HCT116 (cell line): Measurements from ENCODE around the gene TMEM184A. TPM values are rescaled to one million over a fixed set of nuclear protein-coding genes. Genes with fewer than 3 reads are reported as not detected.
A peak's percentile ranks its signal among the peaks of the same experiment; 100 is the strongest.

Experiments
- ATAC-seq: fragments of 200-7000 bp; cut with Tn5 transposase; 2 replicates; pipeline ENCODE4 v1.9.1; 2020; ENCODE audit warnings: mild to moderate bottlenecking, moderate library complexity
- BruUV-seq: library from RNA; stranded (reverse); fragments of 400-500 nt; replicated peaks from 2 replicates; lab custom pipeline; 2021; lab: Mats Ljungman, UMichigan
- CTCF ChIA-PET: fragments of 300-600 bp; sonication (Branson Sonifier 250); formaldehyde crosslinking; loops from one replicate; lab custom pipeline; 2021; ENCODE audit warnings: antibody characterized with exemption; lab: Charles Lee
- POLR2A ChIA-PET: fragments of 300-600, 350-600 bp; sonication (Branson Sonifier 250); formaldehyde crosslinking; loops from one replicate; lab custom pipeline; 2021; ENCODE audit warnings: antibody characterized with exemption; lab: Charles Lee
- RAD21 ChIA-PET, 2 experiments: fragments of 300-600 bp; sonication (Branson Sonifier 250); formaldehyde crosslinking; loops; one replicate each; lab custom pipeline; 2023; ENCODE audit warnings: low total read pairs in 2 of 2; ENCODE audit not compliant: uncharacterized antibody in 2 of 2, unreplicated experiment in 2 of 2, low non-redundant PET in 1 of 2; lab: Charles Lee
- DNase-seq: peaks from one replicate; pipeline ENCODE4 v3.0.0-alpha.2; 2010; ENCODE audit warnings: low read depth, low spot score
- H2AFZ ChIP-seq: fragments of 200-600 bp; shearing (Covaris generic), sonication (generic); 2 replicates; pipeline ENCODE4 v1.6.1; 2017; ENCODE audit warnings: low read depth, mixed run types, mixed read lengths, antibody characterized with exemption, low read length; ENCODE audit not compliant: poor library complexity, severe bottlenecking
- H3K27ac ChIP-seq: 2 replicates; pipeline ENCODE4 v1.5.1; 2012; ENCODE audit warnings: low read depth, low read length
- H3K27me3 ChIP-seq: fragments of 200-600 bp; sonication (generic); 2 replicates; pipeline ENCODE4 v1.6.1; 2016; ENCODE audit warnings: mixed run types, low read length, mixed read lengths; ENCODE audit not compliant: insufficient read depth
- H3K36me3 ChIP-seq, 2 experiments: fragments of 200-500 bp in 1 of 2; fragments of 200-600 bp in 1 of 2; sonication (Bioruptor generic) in 1 of 2; sonication (generic) in 1 of 2; 2 replicates each; pipeline versions ENCODE4 v1.5.1 to v1.6.1; 2014 to 2016; ENCODE audit warnings: low read length in 2 of 2, inconsistent platforms in 1 of 2, mixed read lengths in 1 of 2, mixed run types in 1 of 2; ENCODE audit not compliant: insufficient read depth in 2 of 2, control insufficient read depth in 1 of 2
- H3K4me1 ChIP-seq, 2 experiments: fragments of 200-600 bp in 1 of 2; sonication (generic) in 1 of 2; 2 replicates each; pipeline versions ENCODE4 v1.5.1 to v1.6.1; 2012 to 2017; ENCODE audit warnings: low read length in 2 of 2, inconsistent platforms in 1 of 2, mild to moderate bottlenecking in 1 of 2, mixed read lengths in 1 of 2, mixed run types in 1 of 2, moderate library complexity in 1 of 2; ENCODE audit not compliant: insufficient read depth in 2 of 2, control insufficient read depth in 1 of 2
- H3K4me2 ChIP-seq: fragments of 200-600 bp; sonication (generic); 2 replicates; pipeline ENCODE4 v1.6.1; 2017; ENCODE audit warnings: mixed run types, low read length, mixed read lengths
- H3K4me3 ChIP-seq, 2 experiments: fragments of 200-600 bp in 1 of 2; sonication (generic) in 1 of 2; replicated peaks in 1 of 2; 2 replicates each; pipeline ENCODE4 v1.5.1; 2011 to 2016; ENCODE audit warnings: low read length in 2 of 2, control low read depth in 1 of 2, low read depth in 1 of 2, mild to moderate bottlenecking in 1 of 2, mixed read lengths in 1 of 2, mixed run types in 1 of 2
- H3K79me2 ChIP-seq: fragments of 200-600 bp; sonication (generic); 2 replicates; pipeline ENCODE4 v1.6.1; 2017; ENCODE audit warnings: mild to moderate bottlenecking, mixed run types, low read length, moderate library complexity, mixed read lengths; ENCODE audit not compliant: insufficient read depth
- H3K9ac ChIP-seq: fragments of 200-600 bp; sonication (generic); 2 replicates; pipeline ENCODE4 v1.6.1; 2016; ENCODE audit warnings: low read length, mixed read lengths
- H3K9me2 ChIP-seq: fragments of 200-600 bp; sonication (generic), shearing (Covaris generic); 2 replicates; pipeline ENCODE4 v1.6.1; 2017; ENCODE audit warnings: mixed run types, mild to moderate bottlenecking, moderate library complexity; ENCODE audit not compliant: insufficient read depth
- H3K9me3 ChIP-seq, 2 experiments: fragments of 200-500 bp in 1 of 2; fragments of 200-600 bp in 1 of 2; sonication (Bioruptor generic) in 1 of 2; sonication (generic) in 1 of 2; 2 replicates each; pipeline ENCODE4 v1.6.1; 2014 to 2017; ENCODE audit warnings: low read length in 2 of 2, mixed read lengths in 2 of 2, inconsistent platforms in 1 of 2, low read depth in 1 of 2, mild to moderate bottlenecking in 1 of 2, mixed run types in 1 of 2, moderate library complexity in 1 of 2; ENCODE audit not compliant: control insufficient read depth in 1 of 2, insufficient read depth in 1 of 2
- H4K20me1 ChIP-seq: fragments of 200-600 bp; sonication (generic), shearing (Covaris generic); 2 replicates; pipeline ENCODE4 v1.6.1; 2017; ENCODE audit warnings: mixed run types, mild to moderate bottlenecking, moderate library complexity; ENCODE audit not compliant: insufficient read depth
- CBX3 ChIP-seq: IDR thresholded peaks from 2 replicates; pipeline ENCODE4 v1.6.1; 2012; ENCODE audit warnings: low read depth
- CTCF ChIP-seq, 3 experiments: fragments of 200-600 bp in 1 of 3; sonication (generic) in 1 of 3; IDR thresholded peaks in 2 of 3; conservative IDR thresholded peaks in 1 of 3; 2 replicates each; pipeline ENCODE4 v1.5.1; 2012 to 2017; ENCODE audit warnings: low read depth in 2 of 3, low read length in 2 of 3, antibody characterized with exemption in 1 of 3, borderline replicate concordance in 1 of 3, control low read depth in 1 of 3, mild to moderate bottlenecking in 1 of 3, mixed read lengths in 1 of 3, mixed run types in 1 of 3, moderate library complexity in 1 of 3; ENCODE audit not compliant: insufficient read depth in 1 of 3
- EZH2 ChIP-seq: fragments of 200-600 bp; sonication (generic); IDR thresholded peaks from 2 replicates; pipeline ENCODE4 v1.6.1; 2017; ENCODE audit warnings: antibody characterized with exemption, mixed run types
- EZH2phosphoT487 ChIP-seq: fragments of 200-600 bp; IDR thresholded peaks from 2 replicates; pipeline ENCODE4 v1.6.1; 2018; ENCODE audit warnings: antibody characterized with exemption, borderline replicate concordance
- JUND ChIP-seq: IDR thresholded peaks from 2 replicates; pipeline ENCODE4 v1.6.1; 2012
- POLR2AphosphoS5 ChIP-seq: IDR thresholded peaks from 2 replicates; pipeline ENCODE4 v1.6.1; 2011; ENCODE audit warnings: mild to moderate bottlenecking, low read depth, low read length, moderate library complexity
- RAD21 ChIP-seq: IDR thresholded peaks from 2 replicates; pipeline ENCODE4 v1.6.1; 2012; ENCODE audit warnings: low read depth, mild to moderate bottlenecking
- ZNF274 ChIP-seq: fragments of 200-500 bp; sonication (Bioruptor generic); IDR thresholded peaks from 2 replicates; pipeline ENCODE4 v1.6.1; 2014; ENCODE audit warnings: mild to moderate bottlenecking, low read depth, low read length, inconsistent platforms
- intact Hi-C: fragments of 100-400 bp; cut with micrococcal nuclease; formaldehyde crosslinking; loops from 2 replicates; pipeline ENCODE4 v1.10.0; 2022
- total RNA-seq: library from RNA; stranded (reverse); gene quantifications from one replicate; pipeline ENCODE4 v1.2.1, GENCODE V29; 2021; ENCODE audit not compliant: unreplicated experiment

TMEM184A gene
- total RNA-seq, 1 experiment from 2014 or later, result 34.8 TPM

DNA sequence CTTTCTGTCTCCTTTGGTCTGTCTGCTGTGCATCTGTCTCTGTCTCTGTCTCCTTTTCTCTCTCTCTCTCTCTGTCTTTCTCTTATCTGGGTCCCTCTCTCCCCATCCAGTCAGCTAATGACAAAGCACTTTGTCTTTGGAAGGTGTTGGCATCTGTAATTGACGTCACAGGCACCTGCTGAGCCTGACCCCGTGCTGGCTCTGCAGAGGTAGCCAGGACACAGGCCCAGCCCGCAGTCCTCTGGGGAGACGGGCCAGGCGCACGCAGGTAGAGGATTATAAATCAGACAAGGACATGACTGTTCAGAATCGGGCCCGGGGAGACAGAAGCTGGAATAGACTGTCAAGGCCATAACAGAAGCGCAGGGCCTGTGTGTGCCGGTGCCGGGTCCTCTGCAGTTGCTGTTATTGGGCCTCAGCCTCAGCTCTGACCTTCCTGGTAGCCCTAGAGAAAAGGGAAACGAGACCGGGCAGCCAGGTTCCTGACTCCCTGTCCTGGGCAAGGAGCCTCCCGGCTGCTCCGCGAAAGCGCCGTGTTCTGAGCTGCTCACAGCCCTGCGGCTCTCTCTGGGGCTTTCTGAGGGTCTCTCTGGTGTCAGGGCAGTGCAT lies 24.5 kb upstream of the TMEM184A start:
- intact Hi-C loops, result loop anchor here (5.0 kb wide), 1 partner anchor 627 kb away; no protein-coding TSS in a partner anchor
- ChIA-PET CTCF (no interaction called here), RAD21 (interaction anchor here in 1 of 2 experiments (0.6 kb wide), 1 partner anchor 84 kb away, joined by 5 read pairs; no protein-coding TSS in a partner anchor), POLR2A (no interaction called here)
- Histone ChIP-seq H3K9ac (no peak overlapping the region), H3K27me3 (no peaks in the 10 kb centered on the region), H2AFZ (no peak overlapping the region), H3K4me2 (no peak overlapping the region), H3K9me2 (no peaks in the 10 kb centered on the region; the same call in 1 of the 2 replicates), H4K20me1 (no peaks in the 10 kb centered on the region), H3K27ac (no peak overlapping the region), H3K9me3 (no peaks in the 10 kb centered on the region), H3K36me3 (no peaks in the 10 kb centered on the region), H3K4me3 (no peak overlapping the region), H3K4me1 (peaks cover 0 to 8% of the 10 kb centered on the region in 2 experiments; a peak in 1 of 4 replicates), H3K79me2 (no peaks in the 10 kb centered on the region)
- TF ChIP-seq CBX3 (no peak), POLR2AphosphoS5 (no peak), EZH2phosphoT487 (no peak), EZH2 (no peak), JUND (no peak)
- ATAC-seq, result no peak
- DNase-seq, result no peak
- BruUV-seq, result no TSS peak

- DNase-seq (no peak), ATAC-seq (peak; percentile 99)
- H3K79me2 ChIP-seq, result no peaks in the 10 kb centered on the region
- ChIA-PET RAD21 (interaction anchor here in 1 of 2 experiments (0.7 to 0.8 kb wide), 2 partner anchors 414 to 889 kb away, joined by 3 read pairs; no protein-coding TSS in a partner anchor), CTCF (interaction anchor here (0.6 to 0.9 kb wide), 5 partner anchors 24 to 1101 kb away, joined by 3 to 8 read pairs (median 3); partner anchors contain the start of gene TMEM184A), POLR2A (no interaction called here)
- H3K4me2 ChIP-seq, result peak overlapping the region; percentile 31; the same call in 1 of the 2 replicates
- H3K36me3 ChIP-seq, result no peaks in the 10 kb centered on the region
- no peak overlapping the region for H3K9ac ChIP-seq
- intact Hi-C loops, result loop anchor here (2.0 to 10.0 kb wide), 5 partner anchors 155 to 888 kb away; no protein-coding TSS in a partner anchor
- peaks cover 0 to 8% of the 10 kb centered on the region in 2 experiments; a peak in 1 of 4 replicates for H3K4me1 ChIP-seq
- no peak overlapping the region for H2AFZ ChIP-seq
- no TSS peak for BruUV-seq
- H3K27me3 ChIP-seq, result no peaks in the 10 kb centered on the region
- H3K4me3 ChIP-seq, result no peak overlapping the region
- H3K9me3 ChIP-seq, result no peaks in the 10 kb centered on the region
- H4K20me1 ChIP-seq, result no peaks in the 10 kb centered on the region
- H3K27ac ChIP-seq, result no peak overlapping the region
- no peak for TF ChIP-seq ZNF274
- TF ChIP-seq RAD21, result peak; percentile 96
- TF ChIP-seq CTCF (IDR thresholded peaks at IDR 0.05 in 2 of 3, conservative IDR thresholded peaks at IDR 0.05 in 1 of 3; ENCODE audit: borderline replicate concordance in 1 of 3, insufficient read depth in 1 of 3, low read depth in 2 of 3, low read length in 2 of 3), result peak; percentile 81 to 86 (median 84)
- no peaks in the 10 kb centered on the region; the same call in 1 of the 2 replicates for H3K9me2 ChIP-seq
These were observed 23.7 kb upstream of the TMEM184A start for GRCh38 chr7:1579481-1580421.
